Mononuclear cell (primary cell): ENCODE measurements around the gene TFB1M. TPM values are rescaled to one million over a fixed set of nuclear protein-coding genes. Genes with fewer than 3 reads are reported as not detected.

ENCODE experiments used
- H3K27me3 ChIP-seq: 2 replicates; pipeline ENCODE4 v1.6.0; 2011; ENCODE audit warnings: low read length, control low read depth; ENCODE audit not compliant: insufficient read depth
- H3K4me1 ChIP-seq: 2 replicates; pipeline ENCODE4 v1.5.1; 2011; ENCODE audit warnings: mild to moderate bottlenecking, low read length, control low read depth; ENCODE audit not compliant: insufficient read depth
- H3K4me3 ChIP-seq: 2 replicates; pipeline ENCODE4 v1.5.1; 2011; ENCODE audit warnings: mild to moderate bottlenecking, low read length, moderate library complexity
- H3K9me3 ChIP-seq: 2 replicates; pipeline ENCODE4 v1.5.1; 2011; ENCODE audit warnings: low read depth, mild to moderate bottlenecking, control low read depth, low read length
- total RNA-seq: library from RNA; depleted of rRNA; stranded (reverse); fragments of >200 nt; gene quantifications from one replicate; pipeline ENCODE4 v1.2.3, GENCODE V29; 2012

The TFB1M gene
- total RNA-seq, 1 donor, result 7.3 TPM

DNA sequence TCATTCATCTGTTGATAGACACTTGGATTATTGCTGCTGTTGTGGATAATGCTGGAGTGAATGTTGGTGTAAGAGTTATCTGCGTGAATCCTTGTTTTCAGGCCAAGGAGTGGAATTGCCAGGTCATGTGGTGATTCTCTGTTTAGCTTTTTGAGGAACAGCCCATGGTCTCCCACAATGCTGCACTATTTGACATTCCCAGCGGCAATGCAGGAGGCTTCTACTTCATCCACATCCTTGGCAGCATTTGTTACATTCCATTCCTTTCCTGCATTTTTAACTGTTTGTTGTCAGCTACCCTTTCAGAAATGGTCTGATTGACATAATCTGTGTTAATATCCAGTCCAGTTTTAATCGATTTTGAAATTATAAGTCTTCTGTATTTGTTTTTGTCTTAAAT is 102.2 kb downstream of the TFB1M start:
- Histone ChIP-seq H3K4me1 (no peaks in the 10 kb centered on the region), H3K4me3 (no peak overlapping the region), H3K9me3 (no peaks in the 10 kb centered on the region), H3K27me3 (no peaks in the 10 kb centered on the region)

GRCh38 chr6:155207223-155207622 is 107.1 kb downstream of the TFB1M start:
- Histone ChIP-seq H3K4me1 (no peaks in the 10 kb centered on the region), H3K4me3 (no peak overlapping the region), H3K9me3 (no peaks in the 10 kb centered on the region), H3K27me3 (no peaks in the 10 kb centered on the region)

Other genes starting within 250 kb of the TFB1M start
- gene CLDN20, start 50.5 kb downstream of the TFB1M start, total RNA-seq, result not detected
- gene NOX3, start 141.4 kb upstream of the TFB1M start, total RNA-seq, result not detected